ENCODE results near the gene ADCY5. TPM values are rescaled to one million over a fixed set of nuclear protein-coding genes. Genes with fewer than 3 reads are reported as not detected.

Gene ADCY5
- polyA plus RNA-seq, 2 of the 4 experiments (the other 2 are of a cell fraction), result 0.57 to 0.68 TPM

DNA sequence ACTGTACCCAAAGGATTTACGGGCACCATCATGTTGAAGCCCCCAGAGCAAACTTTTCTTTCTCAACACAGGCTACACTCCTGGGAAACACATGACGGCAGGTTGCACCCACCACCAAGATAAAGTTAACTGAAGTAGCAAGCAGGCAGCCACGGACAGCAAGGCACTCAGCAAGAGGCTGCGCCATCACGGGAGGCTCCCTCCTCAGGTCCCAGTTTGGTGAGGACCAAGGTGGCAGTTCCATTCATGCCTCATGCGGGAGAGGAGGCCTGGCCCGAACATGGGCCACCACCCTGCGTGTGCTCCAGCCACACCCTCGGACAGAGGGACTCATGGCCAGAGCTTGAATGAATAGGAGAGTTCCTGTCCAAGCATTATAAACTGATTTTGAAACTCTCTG lies 6.8 kb downstream of the ADCY5 start:
- no peak for ATAC-seq
- H3K27ac ChIP-seq, result no peak overlapping the region
- no peak for FAIRE-seq
- no peak for DNase-seq (ENCODE audit: low read depth in 1 of 2, low spot score in 1 of 2)
- no peaks in the 10 kb centered on the region for H3K4me1 ChIP-seq
- no peak for TF ChIP-seq KDM1A (IDR thresholded peaks at IDR 0.05; ENCODE audit: low read depth)
- H3K4me3 ChIP-seq, result no peak overlapping the region
- H3K4me2 ChIP-seq, result no peak overlapping the region
- H3K9me3 ChIP-seq, result no peaks in the 10 kb centered on the region
- 77% methylated on average over 7 of the region's 9 CpGs for WGBS (ENCODE audit: missing lambda C conversion rate)
- ChIA-PET CTCF (interaction anchor here (0.6 to 1.5 kb wide), 2 partner anchors 33 to 113 kb away, joined by 3 to 4 read pairs; no protein-coding TSS in a partner anchor), POLR2A (no interaction called here)

DNA sequence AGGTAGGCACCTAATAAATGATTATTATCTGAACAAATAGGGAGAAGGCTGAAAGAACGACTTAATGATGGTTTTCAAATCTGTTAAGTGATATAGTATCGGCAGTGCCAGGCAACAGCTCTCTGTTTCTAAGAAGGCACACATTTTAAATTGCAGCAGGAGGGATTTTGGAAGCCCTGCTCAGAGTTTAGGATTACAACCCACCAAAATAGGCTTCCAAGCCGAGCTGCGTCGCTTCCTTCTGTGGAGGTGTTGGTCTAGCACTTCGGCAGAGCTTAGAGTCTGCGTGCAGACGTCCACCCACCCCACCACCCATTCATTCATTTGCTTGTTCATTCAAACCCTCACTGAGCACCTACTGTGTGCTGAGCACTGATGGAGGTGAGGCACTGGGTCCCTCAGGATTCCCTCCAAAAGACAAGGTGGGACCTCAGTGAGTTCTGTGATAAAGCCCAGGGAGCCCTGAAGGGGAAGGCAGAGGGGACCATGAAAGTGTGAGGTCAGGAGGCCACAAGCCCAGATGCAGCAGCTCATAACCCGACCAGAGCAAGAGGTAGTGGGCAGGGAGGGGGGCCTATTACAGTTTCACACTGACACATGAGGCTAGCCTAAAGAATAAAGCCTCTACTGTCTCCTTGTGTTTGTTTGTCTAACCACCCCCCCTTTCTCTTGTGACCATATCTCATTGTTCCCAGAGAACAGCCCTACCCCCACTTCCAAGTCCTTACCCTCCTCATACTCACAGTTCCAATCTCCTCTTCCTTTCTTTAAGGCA lies 8.9 kb downstream of the ADCY5 start:
- Histone ChIP-seq H3K9me3 (no peaks in the 10 kb centered on the region), H3K4me1 (no peaks in the 10 kb centered on the region), H3K4me3 (no peak overlapping the region), H3K27ac (no peak overlapping the region), H3K4me2 (no peak overlapping the region)
- FAIRE-seq, result no peak
- POLR2A ChIA-PET, result no interaction called here
- TF ChIP-seq CBX8 (IDR thresholded peaks at IDR 0.05), result no peak
- TF ChIP-seq HOXB13 (CRISPR knock-in tag; IDR thresholded peaks at IDR 0.05; ENCODE audit: low read depth), result no peak
- no peak for TF ChIP-seq CBX2 (IDR thresholded peaks at IDR 0.05; ENCODE audit: borderline replicate concordance, low read depth)
- TF ChIP-seq HOXA7 (CRISPR knock-in tag; IDR thresholded peaks at IDR 0.05), result no peak
- TF ChIP-seq BHLHE40 (IDR thresholded peaks at IDR 0.05; ENCODE audit: low read depth, low read length), result no peak
- TF ChIP-seq CHD4 (IDR thresholded peaks at IDR 0.05; ENCODE audit: borderline replicate concordance), result no peak
- TF ChIP-seq RFX5 (IDR thresholded peaks at IDR 0.05), result no peak
- no peak for TF ChIP-seq NFE2L2 (conservative IDR thresholded peaks at IDR 0.05; ENCODE audit: low read length)
- DNase-seq (ENCODE audit: low read depth in 1 of 2, low spot score in 1 of 2), result no peak
- CTCF ChIA-PET, result interaction anchor here (0.5 kb wide), 1 partner anchor 1894 kb away, joined by 3 read pairs; the partner anchor contains the start of gene POLQ
- no peak for ATAC-seq
- 53% methylated on average over 9 of the region's 9 CpGs for WGBS (ENCODE audit: missing lambda C conversion rate)

DNA sequence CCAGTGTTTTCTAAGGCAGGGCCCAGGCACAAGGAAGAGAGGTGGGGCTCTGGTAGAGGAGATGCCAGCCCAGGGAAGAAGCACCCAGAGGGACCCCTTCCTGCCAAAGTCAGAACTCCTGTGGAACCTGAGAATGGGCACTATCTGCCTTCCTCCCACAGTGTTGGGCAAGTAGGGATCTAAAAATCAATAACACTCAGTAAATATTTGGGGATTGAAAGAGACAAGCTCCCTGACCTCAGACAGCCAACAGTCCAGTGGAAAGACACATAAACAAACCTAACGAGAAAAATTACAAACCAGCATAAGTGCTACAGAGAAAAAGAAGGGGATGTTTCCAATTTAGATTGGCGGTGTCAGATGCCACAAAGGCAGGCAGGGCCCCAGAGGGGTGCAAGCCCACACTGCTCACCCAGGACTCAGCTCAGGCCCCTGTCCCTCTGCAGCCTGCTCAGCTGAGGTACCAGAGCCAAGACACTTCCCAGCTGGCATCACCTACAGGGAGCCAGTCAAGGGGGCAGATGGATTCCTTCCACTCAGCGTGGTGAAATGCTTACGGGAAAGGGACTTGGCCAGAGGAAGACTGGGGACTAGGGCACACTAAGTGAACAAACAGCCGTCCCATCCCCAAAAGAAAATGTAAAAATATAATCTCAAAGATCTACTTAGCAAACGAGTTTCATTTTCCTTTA lies 15.9 kb downstream of the ADCY5 start:
- ChIA-PET POLR2A (no interaction called here), CTCF (interaction anchor here (0.6 to 1.4 kb wide), 2 partner anchors 15 to 56 kb away, joined by 3 read pairs; no protein-coding TSS in a partner anchor)
- Histone ChIP-seq H3K4me2 (no peak overlapping the region), H3K27ac (no peak overlapping the region), H3K4me3 (no peak overlapping the region), H3K9me3 (no peaks in the 10 kb centered on the region), H3K4me1 (no peaks in the 10 kb centered on the region)
- FAIRE-seq (no peak), DNase-seq (ENCODE audit: low read depth in 1 of 2, low spot score in 1 of 2) (no peak), ATAC-seq (peak in 1 of 2 experiments; percentile 24; a peak in 1 of 6 replicates)
- WGBS (ENCODE audit: missing lambda C conversion rate), result 66% methylated on average over 6 of the region's 6 CpGs
- no peak for TF ChIP-seq JUN (IDR thresholded peaks at IDR 0.05)
- TF ChIP-seq, protein P1, sequence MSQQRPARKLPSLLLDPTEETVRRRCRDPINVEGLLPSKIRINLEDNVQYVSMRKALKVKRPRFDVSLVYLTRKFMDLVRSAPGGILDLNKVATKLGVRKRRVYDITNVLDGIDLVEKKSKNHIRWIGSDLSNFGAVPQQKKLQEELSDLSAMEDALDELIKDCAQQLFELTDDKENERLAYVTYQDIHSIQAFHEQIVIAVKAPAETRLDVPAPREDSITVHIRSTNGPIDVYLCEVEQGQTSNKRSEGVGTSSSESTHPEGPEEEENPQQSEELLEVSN (IDR thresholded peaks at IDR 0.05; ENCODE audit: borderline replicate concordance, low read depth), result no peak
- TF ChIP-seq, protein P2, sequence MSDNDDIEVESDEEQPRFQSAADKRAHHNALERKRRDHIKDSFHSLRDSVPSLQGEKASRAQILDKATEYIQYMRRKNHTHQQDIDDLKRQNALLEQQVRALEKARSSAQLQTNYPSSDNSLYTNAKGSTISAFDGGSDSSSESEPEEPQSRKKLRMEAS (IDR thresholded peaks at IDR 0.05), result no peak
- no peak for TF ChIP-seq ZSCAN20 (CRISPR knock-in tag; IDR thresholded peaks at IDR 0.05)

DNA sequence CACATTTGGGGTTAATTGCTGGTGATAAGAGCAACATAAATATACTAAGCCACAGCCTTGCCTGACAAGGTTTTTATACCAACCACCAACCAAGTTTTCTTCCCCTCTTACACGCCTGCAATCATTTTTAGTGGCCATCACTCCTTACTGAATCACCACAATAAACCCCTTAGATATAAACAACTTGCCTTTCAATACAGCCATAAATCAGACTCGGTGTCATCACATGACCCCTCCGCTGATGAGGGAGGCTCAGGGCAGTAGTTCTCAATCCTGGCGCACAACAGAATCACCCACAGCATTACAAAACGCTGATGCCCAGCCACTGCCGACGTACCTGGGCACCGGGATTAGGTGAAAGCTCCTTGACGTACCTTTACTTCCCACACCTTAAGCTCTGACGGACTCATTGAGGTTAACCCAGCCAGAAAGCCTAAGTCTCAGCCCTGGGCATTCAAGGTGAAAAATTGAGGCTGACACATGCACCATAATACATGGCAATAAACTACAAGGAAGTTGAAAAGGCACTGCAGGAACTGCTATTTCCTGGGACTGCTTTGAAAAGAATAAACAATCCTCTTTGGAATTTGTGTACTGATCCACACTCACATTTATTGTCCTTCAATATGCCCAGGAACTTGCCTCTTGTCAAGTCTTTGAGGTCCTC lies 17.1 kb downstream of the ADCY5 start:
- no peaks in the 10 kb centered on the region for H3K9me3 ChIP-seq
- no peak for ATAC-seq
- FAIRE-seq, result no peak
- no peak for DNase-seq (ENCODE audit: low read depth in 1 of 2, low spot score in 1 of 2)
- H3K4me3 ChIP-seq, result no peak overlapping the region
- H3K4me1 ChIP-seq, result no peaks in the 10 kb centered on the region
- WGBS (ENCODE audit: missing lambda C conversion rate), result 58% methylated on average over 10 of the region's 10 CpGs
- POLR2A ChIA-PET, result no interaction called here
- H3K4me2 ChIP-seq, result no peak overlapping the region
- no peak overlapping the region for H3K27ac ChIP-seq
- CTCF ChIA-PET, result no interaction called here
- TF ChIP-seq SREBF2 (IDR thresholded peaks at IDR 0.05), result no peak
- TF ChIP-seq, protein P3, sequence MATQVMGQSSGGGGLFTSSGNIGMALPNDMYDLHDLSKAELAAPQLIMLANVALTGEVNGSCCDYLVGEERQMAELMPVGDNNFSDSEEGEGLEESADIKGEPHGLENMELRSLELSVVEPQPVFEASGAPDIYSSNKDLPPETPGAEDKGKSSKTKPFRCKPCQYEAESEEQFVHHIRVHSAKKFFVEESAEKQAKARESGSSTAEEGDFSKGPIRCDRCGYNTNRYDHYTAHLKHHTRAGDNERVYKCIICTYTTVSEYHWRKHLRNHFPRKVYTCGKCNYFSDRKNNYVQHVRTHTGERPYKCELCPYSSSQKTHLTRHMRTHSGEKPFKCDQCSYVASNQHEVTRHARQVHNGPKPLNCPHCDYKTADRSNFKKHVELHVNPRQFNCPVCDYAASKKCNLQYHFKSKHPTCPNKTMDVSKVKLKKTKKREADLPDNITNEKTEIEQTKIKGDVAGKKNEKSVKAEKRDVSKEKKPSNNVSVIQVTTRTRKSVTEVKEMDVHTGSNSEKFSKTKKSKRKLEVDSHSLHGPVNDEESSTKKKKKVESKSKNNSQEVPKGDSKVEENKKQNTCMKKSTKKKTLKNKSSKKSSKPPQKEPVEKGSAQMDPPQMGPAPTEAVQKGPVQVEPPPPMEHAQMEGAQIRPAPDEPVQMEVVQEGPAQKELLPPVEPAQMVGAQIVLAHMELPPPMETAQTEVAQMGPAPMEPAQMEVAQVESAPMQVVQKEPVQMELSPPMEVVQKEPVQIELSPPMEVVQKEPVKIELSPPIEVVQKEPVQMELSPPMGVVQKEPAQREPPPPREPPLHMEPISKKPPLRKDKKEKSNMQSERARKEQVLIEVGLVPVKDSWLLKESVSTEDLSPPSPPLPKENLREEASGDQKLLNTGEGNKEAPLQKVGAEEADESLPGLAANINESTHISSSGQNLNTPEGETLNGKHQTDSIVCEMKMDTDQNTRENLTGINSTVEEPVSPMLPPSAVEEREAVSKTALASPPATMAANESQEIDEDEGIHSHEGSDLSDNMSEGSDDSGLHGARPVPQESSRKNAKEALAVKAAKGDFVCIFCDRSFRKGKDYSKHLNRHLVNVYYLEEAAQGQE (IDR thresholded peaks at IDR 0.05), result no peak
- TF ChIP-seq, protein P4, sequence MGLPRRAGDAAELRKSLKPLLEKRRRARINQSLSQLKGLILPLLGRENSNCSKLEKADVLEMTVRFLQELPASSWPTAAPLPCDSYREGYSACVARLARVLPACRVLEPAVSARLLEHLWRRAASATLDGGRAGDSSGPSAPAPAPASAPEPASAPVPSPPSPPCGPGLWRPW (IDR thresholded peaks at IDR 0.05), result no peak
- no peak for TF ChIP-seq GATA3 (IDR thresholded peaks at IDR 0.05; ENCODE audit: borderline replicate concordance)
- TF ChIP-seq FOSL2 (IDR thresholded peaks at IDR 0.05), result no peak
- TF ChIP-seq FOSL2 (CRISPR knock-in tag; IDR thresholded peaks at IDR 0.05), result no peak
- TF ChIP-seq, protein P1 (IDR thresholded peaks at IDR 0.05; ENCODE audit: borderline replicate concordance, low read depth), result no peak
- TF ChIP-seq NFE2L2 (conservative IDR thresholded peaks at IDR 0.05; ENCODE audit: low read length), result no peak
- no peak for TF ChIP-seq KDM5A (IDR thresholded peaks at IDR 0.05)
- TF ChIP-seq ESRRA (IDR thresholded peaks at IDR 0.05; ENCODE audit: borderline replicate concordance, low read length), result no peak
- no peak for TF ChIP-seq ZFP36 (IDR thresholded peaks at IDR 0.05; ENCODE audit: borderline replicate concordance, partially characterized antibody)
- no peak for TF ChIP-seq ZC3H11A (IDR thresholded peaks at IDR 0.05)
- no peak for TF ChIP-seq BHLHE40 (IDR thresholded peaks at IDR 0.05; ENCODE audit: low read depth, low read length)

All from A549 (cell line).